Measurements from ENCODE around the gene TFAP2C. TPM values are rescaled to one million over a fixed set of nuclear protein-coding genes. Genes with fewer than 3 reads are reported as not detected.

TFAP2C gene
- total RNA-seq, 1 experiment from 2014 or later, result 23.7 TPM

GRCh38 chr20:56625837-56626236 is 3.3 kb upstream of the TFAP2C start (continued):
- no peak for TF ChIP-seq USF1 (CRISPR knock-in tag; IDR thresholded peaks at IDR 0.05)
- TF ChIP-seq CREM (CRISPR knock-in tag; IDR thresholded peaks at IDR 0.05), result no peak
- no peak for TF ChIP-seq PREB (CRISPR knock-in tag; IDR thresholded peaks at IDR 0.05; ENCODE audit: borderline replicate concordance)
- TF ChIP-seq PRRX2 (CRISPR knock-in tag; IDR thresholded peaks at IDR 0.05), result no peak

- POLR2A ChIA-PET, result no interaction called here
- DNase-seq (ENCODE audit: low spot score), result peak; percentile 79
Observed at GRCh38 chr20:56626367-56627121, 2.6 kb upstream of the TFAP2C start.

GRCh38 chr20:56627122-56628014 is 1.7 kb upstream of the TFAP2C start:
- ATAC-seq, result no peak
- POLR2A ChIA-PET, result interaction anchor here (0.7 kb wide), 1 partner anchor 28 kb away, joined by 3 read pairs; no protein-coding TSS in a partner anchor
- Mint-ChIP-seq H3K27ac (no peak overlapping the region), H3K27me3 (ENCODE audit: low read depth) (peaks cover 58% of the 10 kb centered on the region), H3K4me3 (peak overlapping the region; percentile 83), H3K4me1 (peaks cover 39% of the 10 kb centered on the region), H3K9me3 (no peaks in the 10 kb centered on the region), H3K36me3 (peaks cover 8% of the 10 kb centered on the region)
- CTCF ChIA-PET, result interaction anchor here (1.0 to 4.0 kb wide), 6 partner anchors 39 to 368 kb away, joined by 3 to 46 read pairs (median 6); no protein-coding TSS in a partner anchor
- peak; percentile 28 for DNase-seq (ENCODE audit: low spot score)
- no peak for TF ChIP-seq ZNF671 (CRISPR knock-in tag; IDR thresholded peaks at IDR 0.05)
- TF ChIP-seq CTCF (IDR thresholded peaks at IDR 0.05), result no peak
- no peak for TF ChIP-seq E2F1 (CRISPR knock-in tag; IDR thresholded peaks at IDR 0.05)
- TF ChIP-seq USF2 (CRISPR knock-in tag; IDR thresholded peaks at IDR 0.05), result no peak
- no peak for TF ChIP-seq ZBTB43 (CRISPR knock-in tag; IDR thresholded peaks at IDR 0.05)

More at GRCh38 chr20:56626367-56627121, 2.6 kb upstream of the TFAP2C start:
- CTCF ChIA-PET, result interaction anchor here (1.0 kb wide), 2 partner anchors 38 to 347 kb away, joined by 3 to 5 read pairs; no protein-coding TSS in a partner anchor
- Mint-ChIP-seq H3K36me3 (no peaks in the 10 kb centered on the region), H3K4me3 (peak overlapping the region; percentile 83), H3K4me1 (peaks cover 38% of the 10 kb centered on the region), H3K9me3 (no peaks in the 10 kb centered on the region), H3K27ac (no peak overlapping the region), H3K27me3 (ENCODE audit: low read depth) (peaks cover 50% of the 10 kb centered on the region)
- TF ChIP-seq HMGXB4 (CRISPR knock-in tag; IDR thresholded peaks at IDR 0.05) (0 out of 2 replicates have a peak, but pooled peaks have one; percentile 39), CTCF (IDR thresholded peaks at IDR 0.05) (peak; percentile 77), MAX (CRISPR knock-in tag; IDR thresholded peaks at IDR 0.05) (peak; percentile 65; the same call in 1 of the 2 replicates), NFYB (CRISPR knock-in tag; conservative IDR thresholded peaks at IDR 0.05; ENCODE audit: low read depth) (no peak; the same call in 1 of the 2 replicates)
- peak; percentile 23 for ATAC-seq
